GM06990 (cell line): ENCODE results near the gene RTTN.

Experiments used
- DNase-seq: peaks from one replicate; pipeline ENCODE4 v3.0.0-alpha.2; 2011; ENCODE audit not compliant: insufficient read length; ENCODE audit errors: extremely low read depth
- H3K27me3 ChIP-seq: replicated peaks from 2 replicates; pipeline ENCODE4 v1.6.0; 2011; ENCODE audit warnings: low read length; ENCODE audit not compliant: control insufficient read depth, insufficient read depth
- H3K36me3 ChIP-seq: 2 replicates; pipeline ENCODE4 v1.5.1; 2011; ENCODE audit warnings: low read length; ENCODE audit not compliant: control insufficient read depth, insufficient read depth
- H3K4me3 ChIP-seq: replicated peaks from 2 replicates; pipeline ENCODE4 v1.5.1; 2011; ENCODE audit warnings: low read depth, mild to moderate bottlenecking, control low read depth, low read length
- TF ChIP-seq, protein P1 (sequence below): IDR thresholded peaks from 2 replicates; pipeline ENCODE4 v1.5.1; 2011; ENCODE audit warnings: low read length, control low read depth, mild to moderate bottlenecking, inconsistent platforms; ENCODE audit not compliant: insufficient read depth, poor library complexity, severe bottlenecking

RTTN gene

DNA sequence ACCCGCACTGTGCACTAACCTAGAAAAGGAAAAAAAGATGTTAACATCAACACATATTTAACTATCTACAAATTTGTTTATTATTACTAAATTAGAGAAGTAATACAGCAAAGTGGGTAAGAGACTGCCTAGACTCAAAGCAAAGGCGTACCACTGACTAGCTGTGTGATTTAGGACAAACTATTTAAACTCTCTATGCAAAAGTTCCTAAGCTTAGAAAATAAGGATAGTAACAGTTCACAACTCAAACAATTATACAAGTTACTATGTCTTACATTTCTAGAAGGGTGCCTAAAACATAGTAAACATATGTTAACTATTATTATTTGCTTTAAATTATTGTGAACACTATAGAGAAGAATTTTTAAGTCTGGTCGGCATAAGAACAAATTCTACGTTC lies 119.4 kb downstream of the RTTN start:
- no peak overlapping the region for H3K4me3 ChIP-seq
- TF ChIP-seq, protein P1, sequence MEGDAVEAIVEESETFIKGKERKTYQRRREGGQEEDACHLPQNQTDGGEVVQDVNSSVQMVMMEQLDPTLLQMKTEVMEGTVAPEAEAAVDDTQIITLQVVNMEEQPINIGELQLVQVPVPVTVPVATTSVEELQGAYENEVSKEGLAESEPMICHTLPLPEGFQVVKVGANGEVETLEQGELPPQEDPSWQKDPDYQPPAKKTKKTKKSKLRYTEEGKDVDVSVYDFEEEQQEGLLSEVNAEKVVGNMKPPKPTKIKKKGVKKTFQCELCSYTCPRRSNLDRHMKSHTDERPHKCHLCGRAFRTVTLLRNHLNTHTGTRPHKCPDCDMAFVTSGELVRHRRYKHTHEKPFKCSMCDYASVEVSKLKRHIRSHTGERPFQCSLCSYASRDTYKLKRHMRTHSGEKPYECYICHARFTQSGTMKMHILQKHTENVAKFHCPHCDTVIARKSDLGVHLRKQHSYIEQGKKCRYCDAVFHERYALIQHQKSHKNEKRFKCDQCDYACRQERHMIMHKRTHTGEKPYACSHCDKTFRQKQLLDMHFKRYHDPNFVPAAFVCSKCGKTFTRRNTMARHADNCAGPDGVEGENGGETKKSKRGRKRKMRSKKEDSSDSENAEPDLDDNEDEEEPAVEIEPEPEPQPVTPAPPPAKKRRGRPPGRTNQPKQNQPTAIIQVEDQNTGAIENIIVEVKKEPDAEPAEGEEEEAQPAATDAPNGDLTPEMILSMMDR = no peak
- peaks cover 2% of the 10 kb centered on the region for H3K36me3 ChIP-seq
- H3K27me3 ChIP-seq = no peaks in the 10 kb centered on the region
- no peak for DNase-seq

DNA sequence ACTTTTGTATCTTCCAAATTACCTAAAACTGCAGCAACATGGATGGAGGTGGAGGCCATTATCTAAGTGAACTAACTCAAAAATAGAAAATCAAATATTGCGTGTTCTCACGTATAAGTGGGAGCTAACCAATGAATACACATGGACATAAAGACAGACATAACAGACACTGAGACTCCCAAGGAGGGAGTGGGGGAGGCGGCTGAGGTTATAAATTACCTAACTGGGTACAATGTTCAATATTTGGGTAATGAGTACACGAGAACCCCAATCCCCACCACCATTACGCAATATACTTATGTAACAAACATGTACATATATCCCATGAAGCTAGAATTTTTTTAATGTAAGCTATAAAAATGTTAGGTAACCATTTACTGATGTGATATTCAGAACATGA lies 119.8 kb downstream of the RTTN start:
- Histone ChIP-seq H3K36me3 (peaks cover 2% of the 10 kb centered on the region), H3K4me3 (no peak overlapping the region), H3K27me3 (no peaks in the 10 kb centered on the region)
- DNase-seq = no peak
- TF ChIP-seq, protein P1 = no peak

DNA sequence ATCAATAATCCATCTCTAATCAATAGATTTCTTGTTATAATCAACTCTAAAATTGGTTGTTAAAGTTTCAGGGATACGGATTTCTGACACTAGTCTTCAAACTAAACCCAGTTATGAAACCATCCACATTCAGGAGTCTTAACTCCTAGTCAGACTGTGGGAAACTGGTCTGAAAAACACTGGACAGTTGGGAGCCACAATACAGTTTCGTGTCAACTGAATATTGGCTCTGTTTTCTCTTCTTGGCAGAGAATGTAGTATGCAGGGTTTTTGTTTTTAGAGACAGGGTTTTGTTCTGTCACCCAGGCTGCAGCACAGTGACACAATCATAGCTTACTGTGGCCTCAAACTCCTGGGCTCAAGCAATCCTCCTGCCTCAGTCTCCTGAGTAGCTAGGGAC lies 123.1 kb downstream of the RTTN start:
- Histone ChIP-seq H3K27me3 (no peaks in the 10 kb centered on the region), H3K36me3 (peaks cover 4% of the 10 kb centered on the region)

DNA sequence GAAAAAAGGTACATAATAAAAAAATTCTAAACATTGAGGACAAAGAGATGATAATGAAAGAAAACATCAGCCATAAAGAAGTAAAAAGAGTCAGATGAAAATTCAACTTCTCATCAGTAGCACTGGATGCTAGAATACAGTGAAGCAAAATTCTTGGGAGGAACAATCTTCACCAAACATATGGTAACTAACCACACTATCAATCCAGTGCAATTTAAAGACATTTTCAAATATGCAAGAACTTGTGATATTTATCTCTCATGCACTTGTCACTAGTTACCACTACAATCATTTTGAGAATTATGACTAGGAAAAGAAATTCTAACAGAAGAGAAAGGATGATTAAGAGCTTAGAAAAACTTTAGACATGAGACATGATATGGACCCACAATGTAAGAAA lies 127.4 kb downstream of the RTTN start:
- DNase-seq = no peak
- peaks cover 3% of the 10 kb centered on the region for H3K36me3 ChIP-seq
- H3K27me3 ChIP-seq = no peaks in the 10 kb centered on the region
- no peak overlapping the region for H3K4me3 ChIP-seq
- TF ChIP-seq, protein P1 = no peak

More for the DNA sequence above, 123.1 kb downstream of the RTTN start:
- no peak overlapping the region for H3K4me3 ChIP-seq
- DNase-seq = no peak
- TF ChIP-seq, protein P1 = no peak

DNA sequence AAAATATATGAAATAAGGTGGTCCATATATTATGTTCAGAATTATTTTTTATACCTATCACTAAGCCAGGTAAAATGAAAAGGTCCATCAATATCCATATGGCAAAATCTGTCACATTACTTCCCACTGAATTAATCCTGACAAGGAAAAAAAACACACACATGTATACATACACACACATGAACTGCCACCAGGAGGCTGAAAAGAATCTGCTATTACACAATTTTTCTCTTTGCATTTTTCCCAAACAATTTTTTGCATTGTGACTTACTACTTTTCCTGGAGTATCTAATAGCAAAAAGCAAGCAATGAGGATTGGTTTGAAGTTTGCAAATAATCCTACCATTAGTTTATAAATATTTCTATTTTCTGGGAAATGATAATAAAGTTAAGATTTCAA lies 129.6 kb downstream of the RTTN start:
- no peaks in the 10 kb centered on the region for H3K27me3 ChIP-seq
- no peak for DNase-seq
- H3K36me3 ChIP-seq = peaks cover 7% of the 10 kb centered on the region
- TF ChIP-seq, protein P1 = no peak
- no peak overlapping the region for H3K4me3 ChIP-seq

DNA sequence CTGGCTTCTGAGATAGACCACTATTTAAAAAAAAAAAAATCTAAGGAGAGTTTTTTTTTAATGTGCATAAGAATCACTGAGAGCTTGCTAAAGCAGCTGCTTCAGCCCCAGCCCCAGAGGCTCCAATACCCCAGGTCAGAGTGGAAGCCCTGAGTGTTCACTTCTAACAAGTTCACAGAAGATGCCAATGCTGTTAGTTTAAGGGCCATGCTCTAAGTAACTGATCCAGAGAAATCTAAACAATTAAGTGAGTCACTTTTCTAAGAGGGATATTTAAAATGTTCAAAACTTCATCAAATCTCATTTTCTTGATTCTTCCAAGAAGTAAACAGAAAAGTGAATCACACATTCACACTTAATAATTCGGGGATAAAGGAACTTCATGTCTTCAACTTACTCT lies 131.4 kb downstream of the RTTN start:
- Histone ChIP-seq H3K36me3 (peaks cover 5% of the 10 kb centered on the region), H3K27me3 (no peaks in the 10 kb centered on the region), H3K4me3 (no peak overlapping the region)
- TF ChIP-seq, protein P1 = no peak
- DNase-seq = no peak
